Activated CD8-positive, alpha-beta memory T cell treated with anti-CD3 and anti-CD28 coated beads, Interleukin-2, amount 10 ng/mL, durations not matched to agents 7 days and 5 days (primary cell): ENCODE measurements around the gene SYF2. TPM values are rescaled to one million over a fixed set of nuclear protein-coding genes. Genes with fewer than 3 reads are reported as not detected.
A peak's percentile ranks its signal among the peaks of the same experiment; 100 is the strongest.
"Not testable (repeated sequence)": the region's sequence is repeated elsewhere in the genome, so short reads cannot be mapped to it uniquely, and the experiment has no call there.

ENCODE experiments used
- ATAC-seq: fragments of 150-1000 bp; cut with Tn5 transposase; one replicate; pipeline ENCODE4 v1.10.0; 2021; ENCODE audit warnings: moderate library complexity
- CTCF ChIA-PET: fragments of 350-600 bp; sonication (Branson Sonifier 250); formaldehyde crosslinking; loops from one replicate; lab custom pipeline; 2021; ENCODE audit warnings: antibody characterized with exemption; lab: Charles Lee
- DNase-seq: peaks from one replicate; pipeline ENCODE4 v3.0.0-alpha.2; 2020
- H3K27ac Mint-ChIP-seq: one replicate; pipeline ENCODE4 v1.8.0; 2021; ENCODE audit warnings: mild to moderate bottlenecking, mixed read lengths
- H3K27me3 Mint-ChIP-seq: one replicate; pipeline ENCODE4 v1.8.0; 2021; ENCODE audit warnings: mixed read lengths
- H3K36me3 Mint-ChIP-seq: one replicate; pipeline ENCODE4 v1.8.0; 2021; ENCODE audit warnings: mild to moderate bottlenecking, mixed read lengths
- H3K4me1 Mint-ChIP-seq: one replicate; pipeline ENCODE4 v1.8.0; 2021; ENCODE audit warnings: mixed read lengths
- H3K4me3 Mint-ChIP-seq: one replicate; pipeline ENCODE4 v1.8.0; 2021; ENCODE audit warnings: mild to moderate bottlenecking, moderate library complexity, mixed read lengths
- H3K9me3 Mint-ChIP-seq: one replicate; pipeline ENCODE4 v1.8.0; 2022; ENCODE audit warnings: low read depth, mixed read lengths
- total RNA-seq, 2 experiments: library from RNA; stranded (reverse); gene quantifications; one replicate each; pipeline ENCODE4 v1.2.3, GENCODE V29; 2021

SYF2 gene
- 10 to 100 TPM; 33.0 to 33.8 TPM for total RNA-seq

DNA sequence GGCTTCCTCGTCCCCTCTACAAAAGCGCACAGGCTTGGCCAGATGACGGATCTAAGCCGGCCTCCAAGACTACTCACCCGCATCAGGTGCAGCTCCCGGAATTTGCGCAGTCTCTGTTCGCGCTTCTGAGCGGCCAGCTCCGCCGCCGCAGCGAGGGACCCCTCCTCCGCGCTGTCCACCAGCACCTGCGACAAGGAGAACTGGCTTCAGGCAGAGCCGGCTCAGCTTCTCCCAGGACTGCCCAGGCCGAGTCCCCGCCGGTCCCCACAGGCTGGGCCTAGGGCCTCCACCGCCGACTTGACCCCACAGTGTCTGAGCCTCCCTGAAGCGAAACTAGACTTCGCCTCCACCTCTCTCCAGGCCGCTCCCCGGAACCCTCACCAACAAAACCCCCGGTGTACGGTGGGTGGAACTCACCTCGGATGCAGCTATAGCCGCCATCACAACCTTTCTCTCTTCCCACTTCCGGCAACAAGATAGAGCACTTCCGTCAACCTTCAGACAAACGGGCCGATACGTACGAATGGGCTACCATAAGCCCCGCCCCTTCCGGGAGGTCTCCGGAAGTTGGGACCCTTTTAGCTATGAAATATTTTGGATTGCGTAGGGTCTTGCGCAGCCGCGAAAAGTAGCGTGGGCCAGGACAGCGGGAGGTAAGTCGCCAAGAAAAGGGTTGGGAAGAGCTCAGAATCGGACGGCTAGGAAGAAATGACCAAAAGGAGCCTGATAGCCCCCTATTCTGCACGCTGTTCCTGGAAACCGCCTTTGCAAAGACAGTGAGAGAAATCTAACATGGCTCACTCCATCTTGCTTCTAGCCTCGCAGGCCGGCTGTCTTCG is at the start of gene SYF2:
SYF2 (minus strand) TSS at position 476 of the 839 bp plus-strand sequence; CDS start at position 441, 35 bp downstream.
- ATAC-seq (peak; percentile 92), DNase-seq (peak; percentile 95)
- Mint-ChIP-seq H3K27me3 (no peaks in the 10 kb centered on the region), H3K4me3 (no peak within 1 kb of the TSS), H3K36me3 (peaks cover 24% of the 10 kb centered on the region), H3K4me1 (peaks cover 35% of the 10 kb centered on the region), H3K27ac (no peak within 1 kb of the TSS), H3K9me3 (no peaks in the 10 kb centered on the region)
- CTCF ChIA-PET: interaction anchor here (0.8 to 2.5 kb wide), 12 partner anchors 11 to 697 kb away, joined by 3 to 13 read pairs (median 3); no protein-coding TSS in a partner anchor

DNA sequence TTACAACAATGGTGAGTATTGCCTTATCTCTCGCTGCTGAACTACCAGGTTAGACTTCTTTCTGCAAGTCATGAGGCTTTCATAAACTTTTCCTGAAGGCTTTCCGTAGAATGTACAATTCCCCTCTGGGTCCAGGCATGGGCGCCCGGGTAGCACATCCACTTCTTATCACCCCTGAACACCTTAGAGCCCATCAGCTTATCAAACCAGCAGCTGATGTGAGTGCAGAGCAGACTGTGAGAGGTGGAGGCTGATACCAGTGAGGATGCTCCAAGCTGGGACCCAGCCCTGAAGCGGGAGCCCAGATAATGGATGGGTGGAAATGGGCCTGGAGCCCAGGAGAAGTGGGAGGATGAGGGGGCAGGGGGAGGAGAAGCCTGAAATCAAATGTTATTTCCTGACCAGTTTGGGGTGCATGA is 47.4 kb upstream of the SYF2 start:
- H3K4me1 Mint-ChIP-seq, H3K9me3 Mint-ChIP-seq, CTCF ChIA-PET, H3K4me3 Mint-ChIP-seq, H3K27ac Mint-ChIP-seq, ATAC-seq, H3K27me3 Mint-ChIP-seq, DNase-seq, H3K36me3 Mint-ChIP-seq: not testable (repeated sequence)

DNA sequence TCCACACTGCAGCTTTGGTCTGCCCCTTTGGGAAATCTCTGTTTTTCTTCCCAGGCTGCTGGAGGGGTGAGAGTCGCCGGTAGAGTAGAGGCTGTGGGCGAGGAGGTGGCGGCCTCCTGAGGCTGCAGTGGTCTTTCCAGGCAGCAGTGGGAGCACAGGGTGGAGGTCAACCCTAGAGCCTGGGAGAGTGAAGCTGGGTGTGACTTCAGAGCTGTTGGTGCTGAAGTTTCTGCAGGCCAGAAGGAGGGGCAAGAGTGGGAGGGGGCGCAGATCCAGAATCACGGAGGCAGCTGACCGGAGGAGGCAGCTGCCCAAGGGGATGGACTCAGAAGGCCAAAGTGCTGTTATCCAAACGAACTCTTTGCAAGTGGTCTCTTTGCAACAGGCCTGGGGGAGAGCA is 46.5 kb upstream of the SYF2 start:
- H3K27ac Mint-ChIP-seq, CTCF ChIA-PET, H3K9me3 Mint-ChIP-seq, H3K27me3 Mint-ChIP-seq, H3K36me3 Mint-ChIP-seq, ATAC-seq, DNase-seq, H3K4me1 Mint-ChIP-seq, H3K4me3 Mint-ChIP-seq: not testable (repeated sequence)

DNA sequence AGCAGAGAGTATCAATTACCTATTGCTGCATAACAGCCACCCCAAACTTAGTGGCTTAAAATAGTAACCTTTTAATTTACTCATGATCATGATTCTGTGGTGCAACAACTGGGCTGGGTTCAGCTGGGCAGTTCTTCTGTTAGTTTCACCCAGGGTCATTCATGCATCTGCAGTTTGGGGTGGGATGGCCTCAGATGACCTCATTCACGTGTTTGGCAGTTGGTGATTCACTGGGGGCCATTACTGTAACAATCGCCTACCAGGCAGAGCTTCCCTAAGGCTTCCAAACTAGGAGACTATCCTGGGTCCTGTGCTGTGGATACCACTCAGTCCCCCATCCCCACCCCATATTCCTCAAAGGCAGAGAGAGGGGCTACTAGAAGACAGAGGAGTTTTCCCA is 46.1 kb upstream of the SYF2 start:
- H3K4me3 Mint-ChIP-seq, H3K27me3 Mint-ChIP-seq, ATAC-seq, H3K9me3 Mint-ChIP-seq, H3K36me3 Mint-ChIP-seq, H3K27ac Mint-ChIP-seq, CTCF ChIA-PET, H3K4me1 Mint-ChIP-seq, DNase-seq: not testable (repeated sequence)

DNA sequence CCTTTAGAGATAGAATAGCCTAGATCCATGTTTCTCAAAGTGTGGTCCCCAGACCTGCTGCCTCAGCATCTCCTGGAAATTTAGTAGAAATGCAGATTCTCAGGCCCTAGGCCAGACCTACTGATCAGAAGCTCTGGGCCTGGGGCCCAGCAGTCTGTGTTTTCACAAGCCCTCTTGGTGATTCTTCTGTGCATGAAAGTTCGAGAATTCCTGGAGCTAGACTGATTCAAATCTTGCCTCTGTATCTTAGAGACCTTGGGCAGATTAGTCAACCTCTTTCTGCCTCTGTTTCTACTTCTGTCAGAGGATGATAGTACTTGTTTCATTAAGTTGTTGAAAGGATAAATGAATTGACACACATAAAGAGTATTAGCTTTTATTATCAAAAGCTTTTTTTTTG is 45.0 kb upstream of the SYF2 start:
- DNase-seq, CTCF ChIA-PET, H3K4me1 Mint-ChIP-seq, H3K27me3 Mint-ChIP-seq, ATAC-seq, H3K36me3 Mint-ChIP-seq, H3K9me3 Mint-ChIP-seq, H3K27ac Mint-ChIP-seq, H3K4me3 Mint-ChIP-seq: not testable (repeated sequence)

DNA sequence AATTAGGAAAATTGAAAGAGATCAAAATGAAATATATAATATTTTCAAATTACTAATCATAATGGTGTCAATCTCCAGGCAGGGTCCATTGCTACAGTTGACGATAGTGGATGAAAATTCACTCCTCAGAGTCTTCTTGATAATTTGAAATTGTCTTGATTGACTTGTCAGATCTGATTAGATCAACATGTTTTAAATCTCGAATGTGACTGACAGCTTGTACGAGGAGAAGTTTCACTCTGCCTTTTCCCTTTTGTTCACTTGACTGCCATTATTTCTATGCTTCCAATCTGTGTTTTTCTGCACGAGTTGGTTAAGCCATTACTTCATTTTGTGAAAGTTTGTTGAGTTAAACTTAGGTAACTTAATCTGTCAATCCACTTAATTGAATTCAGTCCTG is 43.3 kb upstream of the SYF2 start:
- H3K4me1 Mint-ChIP-seq, H3K27ac Mint-ChIP-seq, CTCF ChIA-PET, H3K36me3 Mint-ChIP-seq, H3K4me3 Mint-ChIP-seq, ATAC-seq, H3K9me3 Mint-ChIP-seq, DNase-seq, H3K27me3 Mint-ChIP-seq: not testable (repeated sequence)

DNA sequence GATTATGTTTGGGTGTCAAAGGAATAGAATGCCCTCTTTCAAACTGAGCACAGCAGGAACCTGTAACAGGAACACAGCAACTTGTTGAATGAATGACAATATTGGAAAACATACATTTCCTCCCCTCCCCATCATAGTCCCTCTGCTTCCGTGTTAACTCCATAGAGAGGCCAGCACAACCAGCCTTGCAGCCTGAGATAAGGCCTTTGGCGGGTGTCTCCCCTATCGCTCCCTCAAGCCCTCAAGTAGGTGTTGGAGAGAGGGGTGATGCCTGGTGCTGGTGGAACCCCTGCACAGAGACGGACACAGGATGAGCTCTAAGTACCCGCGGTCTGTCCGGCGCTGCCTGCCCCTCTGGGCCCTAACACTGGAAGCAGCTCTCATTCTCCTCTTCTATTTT is 39.9 kb upstream of the SYF2 start, which contains the start of gene RHD:
RHD (plus strand) TSS at position 272 of the 400 bp plus-strand sequence; CDS start at position 311, 39 bp downstream.
- DNase-seq, CTCF ChIA-PET, H3K36me3 Mint-ChIP-seq, H3K9me3 Mint-ChIP-seq, H3K27me3 Mint-ChIP-seq, H3K4me3 Mint-ChIP-seq, ATAC-seq, H3K27ac Mint-ChIP-seq, H3K4me1 Mint-ChIP-seq: not testable (repeated sequence)

DNA sequence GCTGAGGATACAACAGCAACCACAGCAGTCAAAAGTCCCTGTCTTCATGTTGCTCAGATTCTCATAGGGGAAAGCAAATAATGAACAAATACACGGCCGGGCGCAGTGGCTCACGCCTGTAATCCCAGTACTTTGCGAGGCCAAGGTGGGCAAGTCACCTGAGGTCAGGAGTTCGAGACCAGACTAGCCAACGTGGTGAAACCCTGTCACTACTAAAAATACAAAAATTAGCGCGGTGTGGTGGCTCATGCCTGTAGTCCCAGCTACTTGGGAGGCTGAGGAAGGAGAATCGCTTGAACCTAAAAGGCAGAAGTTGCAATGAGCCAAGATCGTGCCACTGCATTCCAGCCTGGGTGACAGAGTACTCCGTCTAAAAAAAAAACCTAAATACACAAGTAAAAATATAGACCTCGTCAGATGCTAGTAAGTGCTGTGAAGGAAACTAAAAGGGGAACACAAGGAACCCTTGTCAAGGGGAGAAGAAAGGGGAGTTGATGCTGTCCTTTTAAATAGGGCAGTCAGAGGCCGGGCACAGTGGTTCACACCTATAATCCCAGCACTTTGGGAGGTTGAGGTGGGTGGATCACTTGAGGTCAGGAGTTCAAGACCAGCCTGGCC is 36.0 kb upstream of the SYF2 start:
- H3K4me1 Mint-ChIP-seq, H3K36me3 Mint-ChIP-seq, H3K9me3 Mint-ChIP-seq, DNase-seq, CTCF ChIA-PET, H3K27me3 Mint-ChIP-seq: not testable (repeated sequence)
- peak overlapping the region; percentile 68 for H3K4me3 Mint-ChIP-seq
- ATAC-seq: peak; percentile 1
- H3K27ac Mint-ChIP-seq: peak overlapping the region; percentile 63

DNA sequence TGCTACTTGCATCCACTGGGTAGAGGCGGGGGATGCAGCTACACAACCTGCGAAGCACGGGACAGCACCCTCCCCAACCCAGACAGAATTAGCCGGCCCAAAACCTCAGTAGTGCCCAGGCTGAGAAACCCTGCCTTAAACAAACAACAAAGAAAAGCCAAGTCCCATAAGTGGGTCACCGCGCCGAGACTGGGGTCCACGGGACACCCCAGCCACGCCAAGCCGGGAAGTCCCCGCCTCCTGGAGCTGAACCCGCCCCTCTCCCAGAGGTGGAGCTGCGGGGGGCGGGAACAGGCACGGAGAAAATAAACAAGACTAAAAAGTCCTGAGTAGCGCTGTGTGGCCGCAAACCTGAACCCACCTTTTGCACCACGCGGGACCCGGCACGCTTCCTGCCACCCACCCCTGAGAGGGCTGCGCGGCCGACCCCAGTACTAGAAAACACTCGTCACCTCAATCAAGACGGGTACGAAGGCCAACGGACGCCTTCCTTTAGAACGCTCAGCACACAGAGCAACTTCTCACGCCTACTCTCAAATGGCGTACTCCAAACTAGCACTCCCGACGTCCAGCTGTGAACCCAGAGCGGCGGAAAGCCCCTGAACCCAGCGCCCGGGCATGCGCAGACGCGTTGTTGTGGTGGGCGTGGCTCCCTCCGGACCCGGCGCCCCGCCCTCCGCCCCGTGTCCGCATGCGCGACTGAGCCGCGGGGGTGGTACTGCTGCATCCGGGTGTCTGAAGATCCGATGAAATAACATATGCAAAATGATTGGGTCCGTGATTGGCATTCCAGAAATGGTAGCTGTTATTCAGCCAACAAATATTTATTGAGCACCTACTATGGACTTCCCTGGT is 35.2 kb upstream of the SYF2 start:
- peak overlapping the region; percentile 63 for H3K27ac Mint-ChIP-seq
- H3K27me3 Mint-ChIP-seq, H3K9me3 Mint-ChIP-seq, H3K4me1 Mint-ChIP-seq, H3K36me3 Mint-ChIP-seq, CTCF ChIA-PET: not testable (repeated sequence)
- DNase-seq: peak; percentile 84
- ATAC-seq: peak; percentile 85
- peak overlapping the region; percentile 68 for H3K4me3 Mint-ChIP-seq

DNA sequence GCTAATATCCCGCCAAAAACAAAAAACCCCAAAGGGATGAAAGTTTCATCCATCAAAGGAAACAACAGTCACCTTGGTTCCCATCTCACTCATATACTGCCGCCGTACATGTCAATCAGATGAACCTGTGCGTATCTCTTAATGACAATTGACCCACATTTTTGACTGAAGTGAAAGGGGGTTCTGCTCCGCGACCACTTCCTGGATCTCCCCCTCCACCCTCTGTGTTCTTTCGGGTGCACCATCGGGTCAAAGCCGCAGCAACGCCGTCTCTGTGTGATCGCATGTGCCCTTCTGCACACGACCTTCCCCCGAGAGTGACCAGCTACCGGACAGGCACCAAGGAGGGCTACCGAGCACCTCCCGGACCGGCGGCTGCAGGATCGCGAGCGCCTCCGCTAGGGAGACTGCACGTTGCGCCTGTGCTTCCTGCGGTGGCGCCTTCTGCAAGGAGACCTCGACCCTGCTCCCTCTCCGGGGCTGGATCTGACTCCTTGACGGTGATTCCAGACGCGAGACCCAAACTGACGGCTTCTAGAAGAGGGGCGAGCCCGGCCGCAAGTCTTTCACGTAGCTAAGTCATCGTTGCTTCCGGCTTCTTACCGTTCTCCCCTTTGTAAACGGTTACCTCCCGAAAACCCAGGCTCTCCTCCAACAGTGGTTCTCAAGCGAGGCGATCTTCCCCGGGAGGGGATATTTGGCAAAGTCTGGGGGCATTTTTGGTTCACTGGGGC is 34.4 kb upstream of the SYF2 start:
- H3K36me3 Mint-ChIP-seq, H3K27me3 Mint-ChIP-seq, CTCF ChIA-PET, H3K9me3 Mint-ChIP-seq, H3K4me1 Mint-ChIP-seq: not testable (repeated sequence)
- peak; percentile 56 for DNase-seq
- Mint-ChIP-seq H3K27ac (peak overlapping the region; percentile 85), H3K4me3 (peak overlapping the region; percentile 88)
- peak; percentile 50 for ATAC-seq

DNA sequence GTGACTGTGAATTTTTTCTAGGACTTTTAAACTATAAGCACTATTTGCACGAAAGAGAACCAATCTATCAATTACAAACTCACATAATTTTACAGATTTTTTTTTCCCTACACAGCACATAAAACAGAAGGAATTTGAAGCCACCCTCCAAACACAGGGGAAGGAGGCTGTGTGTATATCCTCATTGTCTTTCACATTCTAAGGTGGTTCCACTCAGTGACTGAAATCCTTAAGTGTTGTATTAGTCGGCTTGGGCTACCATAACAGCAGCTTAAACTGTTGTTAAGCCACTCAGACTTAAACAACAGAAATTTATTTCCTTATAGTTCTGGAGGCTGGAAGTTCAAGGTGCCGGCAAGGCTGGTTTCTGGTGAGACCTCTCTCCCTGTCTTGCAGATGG is 28.0 kb upstream of the SYF2 start:
- H3K4me3 Mint-ChIP-seq, H3K27ac Mint-ChIP-seq, CTCF ChIA-PET, H3K27me3 Mint-ChIP-seq, DNase-seq, H3K9me3 Mint-ChIP-seq, H3K36me3 Mint-ChIP-seq: not testable (repeated sequence)
- peak; percentile 41 for ATAC-seq
- H3K4me1 Mint-ChIP-seq: peaks cover 18% of the 10 kb centered on the region

DNA sequence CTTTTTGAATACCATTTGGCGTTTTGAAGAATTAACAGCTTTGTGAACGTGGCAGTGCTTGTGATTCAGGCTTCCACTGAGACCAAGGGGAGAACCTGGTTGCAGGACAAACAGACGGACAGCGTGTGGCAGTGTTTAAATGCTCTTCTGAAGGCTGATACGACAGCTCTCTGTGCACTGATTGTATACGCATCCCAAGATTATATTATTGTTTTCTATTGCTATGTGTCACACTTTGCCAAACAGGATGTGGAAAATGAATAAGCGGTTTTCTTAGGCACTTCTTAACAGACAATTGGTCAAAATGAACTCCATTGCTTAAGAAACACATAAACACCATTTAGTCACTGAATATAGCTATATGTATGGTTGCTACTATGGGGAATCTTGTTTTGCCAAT is 27.5 kb upstream of the SYF2 start:
- H3K27me3 Mint-ChIP-seq, H3K4me3 Mint-ChIP-seq, H3K9me3 Mint-ChIP-seq, H3K36me3 Mint-ChIP-seq, DNase-seq, H3K27ac Mint-ChIP-seq, CTCF ChIA-PET: not testable (repeated sequence)
- peaks cover 18% of the 10 kb centered on the region for H3K4me1 Mint-ChIP-seq
- ATAC-seq: peak; percentile 88

DNA sequence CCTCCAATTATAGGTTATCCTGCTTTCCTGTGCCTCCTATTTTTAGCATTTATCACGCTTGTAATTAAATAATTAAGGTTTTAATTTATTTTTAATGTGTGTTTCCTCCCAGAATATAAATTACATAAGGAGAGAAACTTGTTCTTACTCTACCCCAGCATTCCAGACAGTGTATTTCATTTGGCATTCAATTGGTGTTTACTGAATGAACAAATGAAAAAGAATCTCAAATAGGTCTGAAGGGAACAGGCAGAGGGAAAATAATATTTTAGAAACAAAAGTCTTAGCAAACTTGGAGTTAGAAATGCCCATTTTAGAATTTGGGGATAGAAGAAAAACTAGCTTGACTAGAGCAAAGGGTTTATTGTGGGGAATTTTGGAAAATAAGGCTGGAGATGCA is 24.9 kb upstream of the SYF2 start:
- H3K4me3 Mint-ChIP-seq: no peak overlapping the region
- no peak overlapping the region for H3K27ac Mint-ChIP-seq
- CTCF ChIA-PET: no interaction called here
- ATAC-seq: no peak
- DNase-seq: no peak
- H3K9me3 Mint-ChIP-seq: no peaks in the 10 kb centered on the region
- peaks cover under 1% of the 10 kb centered on the region for H3K36me3 Mint-ChIP-seq
- peaks cover 16% of the 10 kb centered on the region for H3K4me1 Mint-ChIP-seq
- no peaks in the 10 kb centered on the region for H3K27me3 Mint-ChIP-seq
